LNCAP (cell line): Measurements from ENCODE around the gene ME2.

Experiments used
- CTCF ChIP-seq: fragments of 450-650 bp; IDR thresholded peaks from 2 replicates; pipeline ENCODE4 v1.5.1; 2017; ENCODE audit warnings: mild to moderate bottlenecking

Gene ME2

GRCh38 chr18:50879302-50880118 is 592 bp downstream of the ME2 start:
- TF ChIP-seq CTCF, result no peak

GRCh38 chr18:50880119-50880465 is 1.2 kb downstream of the ME2 start:
- no peak for TF ChIP-seq CTCF

- TF ChIP-seq CTCF, result no peak
Measured at GRCh38 chr18:50886929-50887328, 8.0 kb downstream of the ME2 start.

GRCh38 chr18:50895350-50896045 is 16.6 kb downstream of the ME2 start:
- no peak for TF ChIP-seq CTCF

GRCh38 chr18:50896093-50896492 is 17.2 kb downstream of the ME2 start:
- no peak for TF ChIP-seq CTCF

- TF ChIP-seq CTCF, result no peak
Measured at GRCh38 chr18:50898919-50899318, 20.0 kb downstream of the ME2 start.

GRCh38 chr18:50902797-50903196 is 23.9 kb downstream of the ME2 start:
- no peak for TF ChIP-seq CTCF
